Psoas muscle (tissue), 8 donors: ENCODE data around the gene CACNA1S. TPM values are rescaled to one million over a fixed set of nuclear protein-coding genes. Genes with fewer than 3 reads are reported as not detected.

Experiments
- ATAC-seq, 4 donors: fragments of 200-7000 bp; cut with Tn5 transposase; one replicate each; pipeline ENCODE4 v1.9.1; 2020; ENCODE audit warnings: moderate library complexity in 3 of 4, mild to moderate bottlenecking in 2 of 4
- DNase-seq, 2 donors: peaks; one replicate each; pipeline ENCODE4 v3.0.0-alpha.2; 2020
- H3K27ac ChIP-seq: fragments of 200-600 bp; one replicate; pipeline ENCODE4 v1.8.0; 2022
- H3K27me3 ChIP-seq, 3 donors: fragments of 200-600 bp in 1 of 3; one replicate each; pipeline versions ENCODE4 v1.6.1 to v1.8.0; 2013 to 2022; ENCODE audit warnings: low read length in 2 of 3, mild to moderate bottlenecking in 2 of 3, moderate library complexity in 1 of 3; ENCODE audit not compliant: insufficient read depth in 3 of 3
- H3K36me3 ChIP-seq, 2 donors: fragments of 200-600 bp in 1 of 2; one replicate each; pipeline versions ENCODE4 v1.6.1 to v1.8.0; 2013 to 2022; ENCODE audit warnings: low read depth in 1 of 2, mild to moderate bottlenecking in 1 of 2, moderate library complexity in 1 of 2; ENCODE audit not compliant: insufficient read depth in 1 of 2
- H3K4me1 ChIP-seq: fragments of 200-600 bp; one replicate; pipeline ENCODE4 v1.8.0; 2022
- H3K4me3 ChIP-seq: fragments of 200-600 bp; one replicate; pipeline ENCODE4 v1.8.0; 2022; ENCODE audit warnings: mild to moderate bottlenecking
- H3K9me3 ChIP-seq: fragments of 200-600 bp; one replicate; pipeline ENCODE4 v1.8.0; 2022
- WGBS, 3 donors: extraction: QIAGEN DNeasy Blood & Tissue Kit; methylation state at CpG; one replicate each; pipeline versions ENCODE4 v1.1.6 to v1.1.7; 2013; 5-methylcytosine and 5-hydroxymethylcytosine counted together
- intact Hi-C, 2 donors: fragments of 100-400 bp; cut with DNase I; formaldehyde crosslinking; loops; one replicate each; pipeline versions ENCODE4 v1.11.0 to v1.14.2; 2022
- polyA plus RNA-seq, 3 donors: library from polyadenylated mRNA; stranded (reverse); fragments of 200-250 nt; gene quantifications; one replicate each; pipeline ENCODE4 v1.2.3, GENCODE V29; 2013
- total RNA-seq, 4 donors: library from RNA; stranded (reverse); fragmentation: NEBNext Ultra II Directional in 2 of 4; extraction: Animal tissue kit (Norgen Biotek cat#: 25700) in 2 of 4; gene quantifications; one replicate each; pipeline versions ENCODE4 v1.2.1 to v1.2.4, GENCODE V29; 2021 to 2023
- TF ChIP-seq, protein P1 (sequence below): fragments of 200-600 bp; IDR thresholded peaks from one replicate; pipeline ENCODE4 v1.8.0; 2022; ENCODE audit warnings: antibody characterized with exemption
- donor health status: healthy with polysubstance abuse.
- donor health status: DM: no; HTN: no; CAD: no; lungs with moderate emphysema.
- donor health status: Bipolar disorder and iron deficiency.
- donor health status: healthy.
- donor health status: DM: yes; HTN: yes; CAD: no.
- donor health status: DM: no; HTN: no; CAD: no.
- donor health status: DM: no; HTN: no; CAD: no.
- donor health status: DM: yes; HTN: yes; CAD: no.

CACNA1S gene
- total and polyA plus RNA-seq, 7 donors = 11.9 to 269 (median 56.3) TPM

DNA sequence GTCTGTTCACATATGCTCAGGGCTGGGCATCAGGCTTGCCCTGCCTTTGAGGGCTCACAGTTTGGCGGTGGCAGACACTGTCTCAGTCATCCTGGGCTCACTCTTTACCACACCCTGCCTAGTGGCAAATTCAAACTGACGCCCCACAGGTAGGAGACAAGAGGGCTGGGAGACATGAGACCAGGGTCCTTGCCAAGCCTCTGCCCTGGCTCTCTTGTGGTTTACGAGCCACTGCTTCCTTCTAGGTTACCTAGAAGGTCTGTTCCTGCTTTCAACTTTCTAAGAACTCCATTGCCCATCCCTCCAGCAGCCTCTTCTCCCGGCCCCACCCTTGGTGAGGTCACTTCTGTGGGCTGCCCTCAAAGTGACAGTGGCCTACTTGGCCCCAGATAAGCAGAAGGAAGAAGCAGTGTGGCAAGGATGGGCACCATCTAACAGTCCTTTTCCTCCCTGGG lies 99.2 kb downstream of the CACNA1S start:
- intact Hi-C loops = no loop called here
- 82 to 91% (median 90%) methylated on average over 4 of the region's 4 CpGs for WGBS, 3 donors
- no peak overlapping the region for H3K27ac ChIP-seq
- no peak for ATAC-seq
- H3K4me1 ChIP-seq = peaks cover 17% of the 10 kb centered on the region
- TF ChIP-seq, protein P1, sequence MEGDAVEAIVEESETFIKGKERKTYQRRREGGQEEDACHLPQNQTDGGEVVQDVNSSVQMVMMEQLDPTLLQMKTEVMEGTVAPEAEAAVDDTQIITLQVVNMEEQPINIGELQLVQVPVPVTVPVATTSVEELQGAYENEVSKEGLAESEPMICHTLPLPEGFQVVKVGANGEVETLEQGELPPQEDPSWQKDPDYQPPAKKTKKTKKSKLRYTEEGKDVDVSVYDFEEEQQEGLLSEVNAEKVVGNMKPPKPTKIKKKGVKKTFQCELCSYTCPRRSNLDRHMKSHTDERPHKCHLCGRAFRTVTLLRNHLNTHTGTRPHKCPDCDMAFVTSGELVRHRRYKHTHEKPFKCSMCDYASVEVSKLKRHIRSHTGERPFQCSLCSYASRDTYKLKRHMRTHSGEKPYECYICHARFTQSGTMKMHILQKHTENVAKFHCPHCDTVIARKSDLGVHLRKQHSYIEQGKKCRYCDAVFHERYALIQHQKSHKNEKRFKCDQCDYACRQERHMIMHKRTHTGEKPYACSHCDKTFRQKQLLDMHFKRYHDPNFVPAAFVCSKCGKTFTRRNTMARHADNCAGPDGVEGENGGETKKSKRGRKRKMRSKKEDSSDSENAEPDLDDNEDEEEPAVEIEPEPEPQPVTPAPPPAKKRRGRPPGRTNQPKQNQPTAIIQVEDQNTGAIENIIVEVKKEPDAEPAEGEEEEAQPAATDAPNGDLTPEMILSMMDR = no peak
- no peaks in the 10 kb centered on the region for H3K36me3 ChIP-seq
- DNase-seq = no peak
- peaks cover 0 to 4% (median 0%) of the 10 kb centered on the region in 3 donors for H3K27me3 ChIP-seq
- no peaks in the 10 kb centered on the region for H3K9me3 ChIP-seq
- H3K4me3 ChIP-seq = no peak overlapping the region

DNA sequence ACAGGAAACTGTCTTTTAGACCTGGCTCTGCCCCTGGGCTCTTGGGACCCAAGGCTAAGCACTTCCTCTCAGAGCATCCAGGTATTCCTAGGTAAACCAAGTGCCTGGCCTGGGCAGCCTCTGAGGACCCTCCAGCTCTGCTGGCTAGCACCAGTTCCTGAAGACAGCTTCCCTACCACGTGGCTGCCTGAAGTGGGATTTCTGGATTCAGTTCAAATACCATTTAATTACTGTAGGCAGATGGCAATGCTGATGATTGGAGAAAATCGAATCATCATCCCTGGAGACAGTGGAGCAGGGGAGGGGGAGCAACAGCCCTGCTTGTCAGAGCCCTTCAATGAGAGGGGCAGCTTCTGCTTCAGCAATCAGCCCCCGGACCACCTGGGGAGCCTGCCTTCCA lies 100.6 kb downstream of the CACNA1S start:
- intact Hi-C loops = no loop called here
- Histone ChIP-seq H3K9me3 (no peaks in the 10 kb centered on the region), H3K36me3 (no peaks in the 10 kb centered on the region), H3K27me3 (peaks cover 0 to 4% (median 0%) of the 10 kb centered on the region in 3 donors), H3K4me3 (no peak overlapping the region), H3K27ac (no peak overlapping the region), H3K4me1 (peaks cover 13% of the 10 kb centered on the region)
- no peak for ATAC-seq
- DNase-seq = no peak
- TF ChIP-seq, protein P1 = no peak
- WGBS, 3 donors = 54 to 69% (median 63%) methylated on average over 3 of the region's 3 CpGs

DNA sequence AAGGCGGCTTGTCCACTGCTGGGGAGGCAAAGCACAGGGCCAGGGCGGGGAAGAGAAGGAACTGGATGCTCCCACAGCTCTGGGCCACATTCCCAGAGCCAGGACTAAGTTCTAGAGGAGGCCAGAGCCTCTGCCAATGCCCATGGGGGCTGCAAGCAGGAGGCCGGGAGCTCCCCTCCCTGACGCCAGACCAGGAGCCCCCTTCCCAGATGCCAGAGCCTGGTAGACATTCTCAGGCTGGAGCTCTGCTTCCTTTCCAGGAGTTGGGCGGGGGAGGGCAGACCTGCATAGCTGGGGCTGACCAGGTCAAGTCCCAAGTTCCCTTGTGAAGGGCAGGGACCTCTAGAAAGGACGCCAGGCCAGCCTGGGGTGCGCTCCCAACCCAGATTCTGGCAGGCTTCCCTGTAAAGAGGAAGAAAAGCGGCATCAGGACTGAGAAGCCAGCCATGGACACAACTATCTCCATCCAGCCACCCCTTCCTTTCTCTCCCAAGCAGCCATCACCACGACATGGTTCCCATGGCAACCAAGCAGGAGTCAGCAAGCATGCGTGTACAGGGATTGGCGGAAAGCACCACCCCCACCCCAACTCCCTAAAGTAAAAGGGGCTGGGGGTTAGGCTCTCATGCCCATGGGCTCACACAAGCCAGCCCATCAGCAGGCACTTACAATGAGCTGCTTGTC lies 102.1 kb downstream of the CACNA1S start:
- intact Hi-C loops = no loop called here
- no peaks in the 10 kb centered on the region for H3K4me1 ChIP-seq
- no peak overlapping the region for H3K4me3 ChIP-seq
- no peaks in the 10 kb centered on the region for H3K36me3 ChIP-seq
- TF ChIP-seq, protein P1 = no peak
- peaks cover 0 to 4% (median 0%) of the 10 kb centered on the region in 3 donors for H3K27me3 ChIP-seq
- ATAC-seq (no peak), DNase-seq (peak in 1 of 2 donors; percentile 26)
- WGBS, 3 donors = 84 to 87% (median 86%) methylated on average over 11 of the region's 11 CpGs
- H3K27ac ChIP-seq = no peak overlapping the region
- H3K9me3 ChIP-seq = no peaks in the 10 kb centered on the region

DNA sequence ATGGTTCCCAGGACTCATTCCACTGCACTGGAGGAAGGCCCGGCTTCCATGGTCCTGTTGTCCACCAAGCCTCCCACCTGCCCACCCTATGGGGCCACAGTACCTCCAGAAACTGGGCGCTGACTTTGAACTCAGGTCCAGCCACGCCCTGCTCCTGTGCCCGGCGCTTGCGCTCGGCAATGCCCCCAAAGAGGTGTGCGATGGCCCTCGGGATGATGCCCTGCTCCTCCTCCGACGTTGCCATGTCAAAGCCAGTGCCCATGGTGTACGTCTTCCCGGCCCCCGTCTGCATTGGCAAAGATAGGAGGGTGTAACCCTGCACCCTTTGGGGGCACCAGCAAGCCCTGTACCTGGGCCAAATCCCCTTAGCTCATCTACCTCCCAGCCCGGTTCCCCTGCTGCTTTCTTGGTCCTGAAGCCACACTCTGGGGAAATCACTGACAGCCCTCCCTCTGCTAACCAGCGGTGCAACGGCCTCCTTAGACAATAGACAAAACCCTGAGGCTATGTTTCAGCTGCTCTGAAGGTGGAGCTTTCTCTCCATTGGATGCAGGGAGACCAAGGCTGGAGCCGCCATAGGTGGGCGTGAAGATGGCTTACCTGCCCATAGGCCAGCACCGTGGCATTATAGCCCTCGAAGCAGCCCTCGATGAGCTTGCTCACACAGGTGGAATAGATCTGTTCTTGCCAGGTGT lies 103.4 kb downstream of the CACNA1S start:
- no peaks in the 10 kb centered on the region for H3K36me3 ChIP-seq
- WGBS, 3 donors = 89 to 92% (median 91%) methylated on average over 22 of the region's 22 CpGs
- no peaks in the 10 kb centered on the region for H3K9me3 ChIP-seq
- TF ChIP-seq, protein P1 = no peak
- peaks cover 0 to 4% (median 0%) of the 10 kb centered on the region in 3 donors for H3K27me3 ChIP-seq
- H3K4me3 ChIP-seq = no peak overlapping the region
- intact Hi-C loops = loop anchor here in 1 of 2 donors (1.0 kb wide), 1 partner anchor 35 kb away; no protein-coding TSS in a partner anchor
- no peak overlapping the region for H3K27ac ChIP-seq
- ATAC-seq = no peak
- peak in 1 of 2 donors; percentile 23 for DNase-seq
- no peaks in the 10 kb centered on the region for H3K4me1 ChIP-seq
